PFSK-1 (cell line): Measurements from ENCODE around the gene WDR70.

Experiments
- POLR2AphosphoS5 ChIP-seq: IDR thresholded peaks from 2 replicates; pipeline ENCODE4 v1.6.1; 2012; ENCODE audit warnings: low read depth, mild to moderate bottlenecking, control low read depth, low read length, moderate library complexity
- SIN3A ChIP-seq: IDR thresholded peaks from 2 replicates; pipeline ENCODE4 v1.6.1; 2012; ENCODE audit warnings: mild to moderate bottlenecking, low read length, moderate library complexity, borderline replicate concordance; ENCODE audit not compliant: insufficient read depth

DNA sequence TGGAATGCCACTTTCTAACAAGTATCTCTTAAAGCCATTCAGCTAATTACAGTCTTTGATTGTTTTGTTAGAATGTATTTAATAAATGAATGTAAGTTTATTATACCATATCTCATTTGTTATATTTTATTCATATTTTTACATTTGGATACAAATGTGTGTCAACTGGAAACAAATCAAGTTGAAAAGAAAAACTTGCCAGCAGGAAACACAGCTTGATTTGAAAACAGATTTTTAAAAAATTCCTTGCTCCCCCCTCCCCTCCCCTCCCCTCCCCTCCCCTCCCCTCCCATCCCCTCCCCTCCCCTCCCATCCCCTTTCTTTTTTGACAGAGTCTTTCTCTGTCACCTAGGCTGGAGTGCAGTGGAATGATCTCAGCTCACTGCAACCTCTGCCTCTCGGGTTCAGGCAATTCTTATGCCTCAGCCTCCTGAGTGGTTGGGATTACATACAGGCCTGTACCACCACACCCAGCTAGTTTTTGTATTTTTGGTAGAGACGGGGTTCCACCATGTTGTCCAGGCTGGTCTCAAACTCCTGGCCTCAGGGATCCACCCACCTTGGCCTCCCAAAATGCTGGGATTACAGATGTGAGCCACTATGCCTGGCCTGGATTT, 227.6 kb downstream of the WDR70 start:
- TF ChIP-seq POLR2AphosphoS5 (no peak), SIN3A (no peak)
